A549 (cell line): ENCODE measurements around the gene TMEM9. TPM values are rescaled to one million over a fixed set of nuclear protein-coding genes. Genes with fewer than 3 reads are reported as not detected.

ENCODE experiments used
- ATAC-seq, 2 experiments: fragments of 200-7000 bp in 1 of 2; fragments of >200 bp in 1 of 2; cut with Nextera tagmentation in 1 of 2; cut with Tn5 transposase in 1 of 2; 3 replicates each; pipeline versions ENCODE4 v1.8.0 to v1.9.1; 2018 to 2020; ENCODE audit warnings: mild to moderate bottlenecking in 1 of 2, moderate library complexity in 1 of 2
- CTCF ChIA-PET: fragments of 300-600 bp; sonication (Branson Sonifier 250); formaldehyde crosslinking; extraction: SDS; loops from one replicate; lab custom pipeline; 2021; ENCODE audit warnings: antibody characterized with exemption, inconsistent platforms; lab: Yijun Ruan, JAX
- POLR2A ChIA-PET: fragments of 350-600 bp; formaldehyde crosslinking; extraction: SDS; loops from one replicate; lab custom pipeline; 2021; ENCODE audit warnings: antibody characterized with exemption, inconsistent platforms; lab: Yijun Ruan, JAX
- DNase-seq, 2 experiments: peaks; one replicate each; pipeline versions ENCODE4 v3.0.0 to v3.0.0-alpha.2; 2011 to 2016; ENCODE audit warnings: low read depth in 1 of 2, low spot score in 1 of 2
- FAIRE-seq: peaks from 2 replicates; lab custom pipeline; 2011; peaks lifted over from hg19 to GRCh38; lab: Jason Lieb, UNC
- H3K27ac ChIP-seq, 2 experiments: fragments of >200 bp; sonication (Bioruptor Twin); formaldehyde crosslinking; 3 replicates each; pipeline ENCODE4 v1.5.1; 2016 to 2017
- H3K4me1 ChIP-seq: fragments of >200 bp; sonication (Bioruptor Twin); formaldehyde crosslinking; 3 replicates; pipeline ENCODE4 v1.6.1; 2016
- H3K4me2 ChIP-seq: fragments of >200 bp; sonication (Bioruptor Twin); formaldehyde crosslinking; 3 replicates; pipeline ENCODE4 v1.6.1; 2016
- H3K4me3 ChIP-seq: fragments of >200 bp; sonication (Bioruptor Twin); formaldehyde crosslinking; 3 replicates; pipeline ENCODE4 v1.5.1; 2016
- H3K9me3 ChIP-seq: fragments of >200 bp; sonication (Bioruptor Twin); formaldehyde crosslinking; 3 replicates; pipeline ENCODE4 v1.6.1; 2016
- ATOH8 ChIP-seq: fragments of 250-450 bp; sonication (Bioruptor Pico); IDR thresholded peaks from 2 replicates; pipeline ENCODE4 v1.5.0; 2020; ENCODE audit warnings: low read depth, mild to moderate bottlenecking, moderate library complexity
- BCL3 ChIP-seq: fragments of >200 bp; sonication (Bioruptor Twin); formaldehyde crosslinking; IDR thresholded peaks from 3 replicates; pipeline ENCODE4 v1.6.1; 2016
- CBX2 ChIP-seq: fragments of 200-600 bp; sonication (generic); IDR thresholded peaks from 2 replicates; pipeline ENCODE4 v1.6.1; 2016; ENCODE audit warnings: low read depth, mild to moderate bottlenecking, borderline replicate concordance
- CHD4 ChIP-seq: fragments of 200-600 bp; sonication (generic); IDR thresholded peaks from 2 replicates; pipeline ENCODE4 v1.6.1; 2016; ENCODE audit warnings: antibody characterized with exemption, mild to moderate bottlenecking, borderline replicate concordance
- E2F6 ChIP-seq: IDR thresholded peaks from 2 replicates; pipeline ENCODE4 v1.6.1; 2012; ENCODE audit warnings: low read depth, borderline replicate concordance
- EHMT2 ChIP-seq: fragments of 200-600 bp; sonication (generic); IDR thresholded peaks from 2 replicates; pipeline ENCODE4 v1.6.1; 2016; ENCODE audit warnings: antibody characterized with exemption, low read depth, mild to moderate bottlenecking, moderate library complexity
- EP300 ChIP-seq, 2 experiments: fragments of >200 bp; sonication (Bioruptor Twin); formaldehyde crosslinking; IDR thresholded peaks; 2 replicates in 1 of 2; 3 replicates in 1 of 2; pipeline ENCODE4 v1.6.1; 2016 to 2017
- FOSB ChIP-seq: fragments of 250-450 bp; sonication (Bioruptor Pico); IDR thresholded peaks from 2 replicates; pipeline ENCODE4 v1.5.0; 2020; ENCODE audit warnings: mild to moderate bottlenecking, moderate library complexity
- FOXS1 ChIP-seq: fragments of 250-450 bp; sonication (Bioruptor Pico); IDR thresholded peaks from 2 replicates; pipeline ENCODE4 v1.5.0; 2020; ENCODE audit warnings: mild to moderate bottlenecking, moderate library complexity
- GATA3 ChIP-seq: IDR thresholded peaks from 2 replicates; pipeline ENCODE4 v1.6.1; 2012; ENCODE audit warnings: borderline replicate concordance
- HOXA7 ChIP-seq: fragments of 250-450 bp; sonication (Bioruptor Pico); IDR thresholded peaks from 2 replicates; pipeline ENCODE4 v1.5.0; 2020; ENCODE audit warnings: mild to moderate bottlenecking, moderate library complexity
- HOXB13 ChIP-seq: fragments of 250-450 bp; sonication (Bioruptor Pico); IDR thresholded peaks from 2 replicates; pipeline ENCODE4 v1.5.0; 2020; ENCODE audit warnings: low read depth, mild to moderate bottlenecking, moderate library complexity
- HOXB5 ChIP-seq: fragments of 250-450 bp; sonication (Bioruptor Pico); IDR thresholded peaks from 2 replicates; pipeline ENCODE4 v1.5.0; 2020; ENCODE audit warnings: mild to moderate bottlenecking, moderate library complexity
- JUN ChIP-seq, 2 experiments: fragments of >200 bp; sonication (Bioruptor Twin); formaldehyde crosslinking; IDR thresholded peaks; 2 replicates in 1 of 2; 3 replicates in 1 of 2; pipeline ENCODE4 v1.6.1; 2016 to 2017
- KDM1A ChIP-seq: fragments of 200-600 bp; sonication (generic); IDR thresholded peaks from 2 replicates; pipeline ENCODE4 v1.6.1; 2016; ENCODE audit warnings: low read depth, mild to moderate bottlenecking
- KDM5A ChIP-seq: fragments of 200-600 bp; sonication (generic); IDR thresholded peaks from 2 replicates; pipeline ENCODE4 v1.6.1; 2016; ENCODE audit warnings: antibody characterized with exemption, mild to moderate bottlenecking
- MAX ChIP-seq: IDR thresholded peaks from 2 replicates; pipeline ENCODE4 v1.6.1; 2012
- MAZ ChIP-seq: fragments of 150-350 bp; IDR thresholded peaks from 2 replicates; pipeline ENCODE4 v1.6.1; 2014; ENCODE audit warnings: antibody characterized with exemption, low read depth, low read length, borderline replicate concordance
- MYC ChIP-seq: IDR thresholded peaks from 2 replicates; pipeline ENCODE4 v1.6.1; 2012; ENCODE audit warnings: mild to moderate bottlenecking, inconsistent platforms, low read length, improper control_type of control experiment, borderline replicate concordance
- NFE2L2 ChIP-seq: fragments of 150-350 bp; conservative IDR thresholded peaks from 2 replicates; pipeline ENCODE4 v1.6.1; 2014; ENCODE audit warnings: low read length
- NR3C1 ChIP-seq: fragments of >200 bp; sonication (Bioruptor Twin); formaldehyde crosslinking; IDR thresholded peaks from 3 replicates; pipeline ENCODE4 v1.6.1; 2017
- PHF8 ChIP-seq: fragments of 200-600 bp; sonication (generic); IDR thresholded peaks from 2 replicates; pipeline ENCODE4 v1.6.1; 2016; ENCODE audit warnings: low read depth, mild to moderate bottlenecking, antibody characterized with exemption, moderate library complexity, borderline replicate concordance
- POLR2A ChIP-seq: IDR thresholded peaks from 2 replicates; pipeline ENCODE4 v1.6.1; 2012; ENCODE audit warnings: mild to moderate bottlenecking, low read length
- POLR2AphosphoS2 ChIP-seq: conservative IDR thresholded peaks from 2 replicates; pipeline ENCODE4 v1.6.1; 2012; ENCODE audit warnings: low read length, improper control_type of control experiment, inconsistent platforms
- RAD21 ChIP-seq, 2 experiments: fragments of >200 bp in 1 of 2; sonication (Bioruptor Twin) in 1 of 2; formaldehyde crosslinking in 1 of 2; IDR thresholded peaks in 1 of 2; conservative IDR thresholded peaks in 1 of 2; 2 replicates in 1 of 2; 3 replicates in 1 of 2; pipeline ENCODE4 v1.6.1; 2012 to 2018; ENCODE audit warnings: inconsistent platforms in 1 of 2
- RARB ChIP-seq: fragments of 250-450 bp; sonication (Bioruptor Pico); IDR thresholded peaks from 2 replicates; pipeline ENCODE4 v1.8.0; 2021; ENCODE audit warnings: mild to moderate bottlenecking, moderate library complexity
- RCOR1 ChIP-seq: fragments of 150-350 bp; IDR thresholded peaks from 2 replicates; pipeline ENCODE4 v1.6.1; 2014; ENCODE audit warnings: antibody characterized with exemption, low read length, low read depth
- SMC3 ChIP-seq: fragments of >200 bp; sonication (Bioruptor Twin); formaldehyde crosslinking; IDR thresholded peaks from 3 replicates; pipeline ENCODE4 v1.6.1; 2018; ENCODE audit warnings: inconsistent platforms
- TFCP2L1 ChIP-seq: fragments of 250-450 bp; sonication (Bioruptor Pico); IDR thresholded peaks from 2 replicates; pipeline ENCODE4 v1.5.0; 2021; ENCODE audit warnings: mild to moderate bottlenecking
- TP53 ChIP-seq: fragments of 250-450 bp; sonication (Bioruptor Pico); IDR thresholded peaks from 2 replicates; pipeline ENCODE4 v1.5.0; 2021; ENCODE audit warnings: mild to moderate bottlenecking, moderate library complexity
- USF2 ChIP-seq: fragments of 450-650 bp; IDR thresholded peaks from 2 replicates; pipeline ENCODE4 v1.6.1; 2014; ENCODE audit warnings: antibody characterized with exemption
- ZC3H11A ChIP-seq: fragments of 450-650 bp; IDR thresholded peaks from 2 replicates; pipeline ENCODE4 v1.6.1; 2014; ENCODE audit warnings: antibody characterized with exemption, mild to moderate bottlenecking
- ZFP36 ChIP-seq: fragments of 450-650 bp; IDR thresholded peaks from 2 replicates; pipeline ENCODE4 v1.6.1; 2014; ENCODE audit warnings: borderline replicate concordance; ENCODE audit not compliant: partially characterized antibody
- ZSCAN20 ChIP-seq: fragments of 250-450 bp; sonication (Bioruptor Pico); IDR thresholded peaks from 2 replicates; pipeline ENCODE4 v1.8.0; 2022; ENCODE audit warnings: mild to moderate bottlenecking, moderate library complexity
- WGBS: methylation state at CpG from one replicate; pipeline ENCODE4 v1.1.6; 2017; ENCODE audit errors: missing lambda C conversion rate; 5-methylcytosine and 5-hydroxymethylcytosine counted together
- polyA plus RNA-seq, 4 experiments: library from polyadenylated mRNA; depleted of rRNA in 3 of 4; stranded (reverse); fragments of >200 nt; fragmentation: RNase III in 1 of 4; extraction: RNeasy Plus Mini Kit Qiagen cat#74134 plus additional on column Dnase treatment in 1 of 4; gene quantifications; 2 replicates in 3 of 4; 3 replicates in 1 of 4; pipeline ENCODE4 v1.2.3, GENCODE V29; 2011 to 2017

TMEM9 gene
- polyA plus RNA-seq, 2 of the 4 experiments (the other 2 are of a cell fraction): 86.8 to 97.0 TPM

GRCh38 chr1:201100169-201100930 lies 53.9 kb downstream of the TMEM9 start:
- Histone ChIP-seq H3K27ac (no peak overlapping the region), H3K4me1 (no peaks in the 10 kb centered on the region), H3K4me2 (no peak overlapping the region), H3K9me3 (no peaks in the 10 kb centered on the region), H3K4me3 (no peak overlapping the region)
- TF ChIP-seq GATA3: no peak
- no peak for TF ChIP-seq FOXS1 (CRISPR knock-in tag)
- TF ChIP-seq CBX2: no peak
- TF ChIP-seq MAX: no peak
- no peak for TF ChIP-seq SMC3
- no peak for TF ChIP-seq USF2
- TF ChIP-seq KDM5A: no peak
- no peak for TF ChIP-seq BCL3
- TF ChIP-seq TFCP2L1 (CRISPR knock-in tag): no peak
- TF ChIP-seq JUN (IDR thresholded peaks at IDR 0.05): no peak
- no peak for TF ChIP-seq CHD4
- no peak for TF ChIP-seq ZFP36
- no peak for TF ChIP-seq FOSB (CRISPR knock-in tag)
- no peak for TF ChIP-seq HOXB5 (CRISPR knock-in tag)
- no peak for TF ChIP-seq ATOH8 (CRISPR knock-in tag)
- TF ChIP-seq EHMT2: no peak
- TF ChIP-seq POLR2AphosphoS2: no peak
- no peak for TF ChIP-seq NFE2L2
- ATAC-seq: no peak
- POLR2A ChIA-PET: interaction anchor here (0.7 kb wide), 1 partner anchor 72 kb away, joined by 4 read pairs; no protein-coding TSS in a partner anchor
- no peak for FAIRE-seq
- CTCF ChIA-PET: interaction anchor here (0.5 to 12.4 kb wide), 7 partner anchors 14 to 404 kb away, joined by 3 to 84 read pairs (median 5); partner anchors contain the start of gene CACNA1S
- 73% methylated on average over 12 of the region's 12 CpGs for WGBS
- no peak for DNase-seq

- DNase-seq: no peak
- no peak for FAIRE-seq
- TF ChIP-seq RAD21 (conservative IDR thresholded peaks at IDR 0.05 in 1 of 2, IDR thresholded peaks at IDR 0.05 in 1 of 2) (no peak), KDM1A (no peak), HOXA7 (CRISPR knock-in tag) (no peak), E2F6 (no peak), CBX2 (no peak), EP300 (IDR thresholded peaks at IDR 0.05) (no peak), RCOR1 (no peak), ZC3H11A (no peak), ZSCAN20 (CRISPR knock-in tag) (no peak), HOXB13 (CRISPR knock-in tag) (no peak), TP53 (CRISPR knock-in tag) (no peak), MYC (no peak), NR3C1 (no peak), PHF8 (no peak), POLR2A (no peak), RARB (CRISPR knock-in tag) (no peak), MAZ (no peak)
- ATAC-seq: no peak; a peak in 1 of 6 replicates
- Histone ChIP-seq H3K9me3 (no peaks in the 10 kb centered on the region), H3K4me1 (no peaks in the 10 kb centered on the region), H3K27ac (no peak overlapping the region), H3K4me2 (no peak overlapping the region), H3K4me3 (no peak overlapping the region)
- WGBS: 45% methylated on average over 4 of the region's 5 CpGs
- POLR2A ChIA-PET: no interaction called here
- CTCF ChIA-PET: interaction anchor here (0.6 to 12.4 kb wide), 7 partner anchors 10 to 127 kb away, joined by 3 to 84 read pairs (median 4); partner anchors contain the start of gene CACNA1S
Observed at GRCh38 chr1:201098992-201099677, 55.1 kb downstream of the TMEM9 start.
